GM21786 (cell line): ENCODE results near the gene NCL.
"Not testable (repeated sequence)": the region's sequence is repeated elsewhere in the genome, so short reads cannot be mapped to it uniquely, and the experiment has no call there.

Source experiments
- ATAC-seq: cut with Tn5 transposase; IDR thresholded peaks from one replicate; pipeline ENCODE4 v1.9.1; 2021; ENCODE audit not compliant: unreplicated experiment

NCL gene

DNA sequence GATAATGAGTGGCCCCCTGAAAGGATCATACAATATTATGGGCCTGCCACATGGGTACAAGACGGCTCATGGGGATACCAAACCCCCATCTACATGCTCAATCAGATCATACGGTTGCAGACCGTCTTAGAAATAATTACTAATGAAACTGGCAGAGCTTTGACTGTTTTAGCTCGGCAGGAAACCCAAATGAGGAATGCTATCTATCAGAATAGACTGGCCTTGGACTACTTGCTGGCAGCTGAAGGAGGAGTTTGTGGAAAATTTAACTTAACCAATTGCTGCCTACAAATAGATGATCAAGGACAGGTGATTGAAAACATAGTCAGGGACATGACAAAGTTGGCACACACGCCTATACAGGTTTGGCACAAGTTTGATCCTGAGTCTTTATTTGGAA, 56.6 kb downstream of the NCL start:
- ATAC-seq: not testable (repeated sequence)

DNA sequence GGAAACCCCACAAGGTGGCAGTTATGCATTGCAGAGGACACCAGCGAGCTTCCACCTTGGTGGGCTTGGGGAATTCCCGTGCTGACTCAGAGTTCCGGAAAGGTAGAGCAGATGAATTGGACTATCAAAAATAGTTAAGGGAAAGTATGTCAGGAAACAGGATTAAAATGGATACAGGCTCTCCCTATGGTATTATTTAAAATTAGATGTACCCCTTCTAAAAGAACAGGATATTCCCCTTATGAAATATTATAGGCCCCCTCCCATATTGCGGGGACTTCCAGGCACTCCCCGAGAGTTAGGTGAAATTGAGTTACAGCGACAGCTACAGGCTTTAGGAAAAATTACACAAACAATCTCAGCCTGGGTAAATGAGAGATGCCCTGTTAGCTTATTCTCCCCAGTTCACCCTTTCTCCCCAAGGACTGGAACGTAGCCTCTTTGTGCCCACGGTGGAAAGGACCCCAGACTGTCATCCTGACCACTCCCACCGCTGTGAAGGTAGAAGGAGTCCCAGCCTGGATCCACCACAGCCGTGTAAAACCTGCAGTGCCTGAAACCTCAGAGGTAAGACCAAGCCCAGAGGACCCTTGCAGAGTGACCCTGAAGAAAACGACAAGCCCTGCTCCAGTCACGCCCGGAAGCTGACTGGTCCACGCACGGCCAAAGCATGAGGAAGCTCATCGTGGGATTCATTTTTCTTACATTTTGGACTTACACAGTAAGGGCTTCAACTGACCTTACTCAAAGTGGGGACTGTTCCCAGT, 58.5 kb downstream of the NCL start:
- not testable (repeated sequence) for ATAC-seq

- ATAC-seq: not testable (repeated sequence)
These were observed 60.1 kb downstream of the NCL start for GRCh38 chr2:231404183-231404578.
